DOHH2 (cell line): ENCODE measurements around the gene FLT3.

Source experiments
- H3F3A ChIP-seq: fragments of 200-600 bp; sonication (generic), shearing (Covaris generic); 2 replicates; pipeline ENCODE4 v1.6.0; 2016; ENCODE audit warnings: antibody characterized with exemption, mild to moderate bottlenecking; ENCODE audit not compliant: control insufficient read depth, insufficient read depth
- H3K27ac ChIP-seq: fragments of 200-600 bp; sonication (generic); 2 replicates; pipeline ENCODE4 v1.5.1; 2014; ENCODE audit warnings: low read depth, mild to moderate bottlenecking, low read length, moderate library complexity
- H3K27me3 ChIP-seq: fragments of 200-600 bp; sonication (generic); 2 replicates; pipeline ENCODE4 v1.6.1; 2014; ENCODE audit warnings: mild to moderate bottlenecking, low read length, mixed read lengths; ENCODE audit not compliant: control insufficient read depth
- H3K36me3 ChIP-seq: fragments of 200-600 bp; sonication (generic); 2 replicates; pipeline ENCODE4 v1.6.1; 2014; ENCODE audit warnings: mild to moderate bottlenecking, low read length, moderate library complexity, mixed read lengths; ENCODE audit not compliant: control insufficient read depth
- H3K4me1 ChIP-seq: fragments of 200-600 bp; sonication (generic); 2 replicates; pipeline ENCODE4 v1.6.1; 2014; ENCODE audit warnings: mild to moderate bottlenecking, low read length, mixed read lengths; ENCODE audit not compliant: control insufficient read depth
- H3K4me2 ChIP-seq: fragments of 200-600 bp; sonication (generic); 2 replicates; pipeline ENCODE4 v1.6.0; 2014; ENCODE audit warnings: mild to moderate bottlenecking, low read length, moderate library complexity
- H3K4me3 ChIP-seq: fragments of 200-600 bp; sonication (generic); 2 replicates; pipeline ENCODE4 v1.5.1; 2014; ENCODE audit warnings: mild to moderate bottlenecking, low read length, mixed read lengths
- H3K79me2 ChIP-seq: fragments of 200-600 bp; sonication (generic); 2 replicates; pipeline ENCODE4 v1.6.1; 2014; ENCODE audit warnings: mild to moderate bottlenecking, low read length, mixed read lengths; ENCODE audit not compliant: control insufficient read depth
- H3K9me2 ChIP-seq: fragments of 200-600 bp; sonication (generic); replicated peaks from 2 replicates; pipeline ENCODE4 v1.6.1; 2014; ENCODE audit warnings: mild to moderate bottlenecking, low read length, mixed read lengths; ENCODE audit not compliant: control insufficient read depth
- H3K9me3 ChIP-seq: fragments of 200-600 bp; sonication (generic); 2 replicates; pipeline ENCODE4 v1.6.1; 2014; ENCODE audit warnings: antibody characterized with exemption, low read length, mixed read lengths; ENCODE audit not compliant: control insufficient read depth, insufficient read depth
- H4K20me1 ChIP-seq: fragments of 200-600 bp; sonication (generic); 2 replicates; pipeline ENCODE4 v1.6.0; 2014; ENCODE audit warnings: low read depth, mild to moderate bottlenecking, antibody characterized with exemption, low read length, moderate library complexity; ENCODE audit not compliant: control insufficient read depth, insufficient read depth
- EZH2phosphoT487 ChIP-seq: fragments of 200-600 bp; sonication (generic); IDR thresholded peaks from 2 replicates; pipeline ENCODE4 v1.6.1; 2017; ENCODE audit warnings: borderline replicate concordance, mild to moderate bottlenecking, antibody characterized with exemption, low read length, moderate library complexity, mixed read lengths
- TF ChIP-seq, protein P1 (sequence below): fragments of 200-600 bp; sonication (generic); IDR thresholded peaks from one replicate; pipeline ENCODE4 v1.5.1; 2014; ENCODE audit warnings: antibody characterized with exemption, mild to moderate bottlenecking, low read depth, low read length; ENCODE audit not compliant: poor library complexity, severe bottlenecking

FLT3 gene

GRCh38 chr13:27982361-27982760 lies 118.0 kb downstream of the FLT3 start:
- H3K4me2 ChIP-seq, result no peak overlapping the region
- no peak overlapping the region for H3K4me3 ChIP-seq
- H3K4me1 ChIP-seq, result no peaks in the 10 kb centered on the region
- H3K36me3 ChIP-seq, result no peaks in the 10 kb centered on the region
- no peak overlapping the region for H3K27ac ChIP-seq
- H3F3A ChIP-seq, result no peaks in the 10 kb centered on the region
- no peaks in the 10 kb centered on the region for H3K9me2 ChIP-seq
- no peaks in the 10 kb centered on the region for H3K9me3 ChIP-seq
- 0 out of 2 replicates have a peak, but pooled peaks cover 3% of the 10 kb centered on the region for H4K20me1 ChIP-seq
- H3K27me3 ChIP-seq, result peaks cover 44% of the 10 kb centered on the region
- TF ChIP-seq EZH2phosphoT487, result no peak
- TF ChIP-seq, protein P1, sequence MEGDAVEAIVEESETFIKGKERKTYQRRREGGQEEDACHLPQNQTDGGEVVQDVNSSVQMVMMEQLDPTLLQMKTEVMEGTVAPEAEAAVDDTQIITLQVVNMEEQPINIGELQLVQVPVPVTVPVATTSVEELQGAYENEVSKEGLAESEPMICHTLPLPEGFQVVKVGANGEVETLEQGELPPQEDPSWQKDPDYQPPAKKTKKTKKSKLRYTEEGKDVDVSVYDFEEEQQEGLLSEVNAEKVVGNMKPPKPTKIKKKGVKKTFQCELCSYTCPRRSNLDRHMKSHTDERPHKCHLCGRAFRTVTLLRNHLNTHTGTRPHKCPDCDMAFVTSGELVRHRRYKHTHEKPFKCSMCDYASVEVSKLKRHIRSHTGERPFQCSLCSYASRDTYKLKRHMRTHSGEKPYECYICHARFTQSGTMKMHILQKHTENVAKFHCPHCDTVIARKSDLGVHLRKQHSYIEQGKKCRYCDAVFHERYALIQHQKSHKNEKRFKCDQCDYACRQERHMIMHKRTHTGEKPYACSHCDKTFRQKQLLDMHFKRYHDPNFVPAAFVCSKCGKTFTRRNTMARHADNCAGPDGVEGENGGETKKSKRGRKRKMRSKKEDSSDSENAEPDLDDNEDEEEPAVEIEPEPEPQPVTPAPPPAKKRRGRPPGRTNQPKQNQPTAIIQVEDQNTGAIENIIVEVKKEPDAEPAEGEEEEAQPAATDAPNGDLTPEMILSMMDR, result no peak
- no peaks in the 10 kb centered on the region for H3K79me2 ChIP-seq

- Histone ChIP-seq H3F3A (no peaks in the 10 kb centered on the region), H3K27me3 (peaks cover 47% of the 10 kb centered on the region)
- TF ChIP-seq, protein P1, result no peak
- no peak for TF ChIP-seq EZH2phosphoT487
Measured at GRCh38 chr13:27981006-27981708, 119.2 kb downstream of the FLT3 start.

DNA sequence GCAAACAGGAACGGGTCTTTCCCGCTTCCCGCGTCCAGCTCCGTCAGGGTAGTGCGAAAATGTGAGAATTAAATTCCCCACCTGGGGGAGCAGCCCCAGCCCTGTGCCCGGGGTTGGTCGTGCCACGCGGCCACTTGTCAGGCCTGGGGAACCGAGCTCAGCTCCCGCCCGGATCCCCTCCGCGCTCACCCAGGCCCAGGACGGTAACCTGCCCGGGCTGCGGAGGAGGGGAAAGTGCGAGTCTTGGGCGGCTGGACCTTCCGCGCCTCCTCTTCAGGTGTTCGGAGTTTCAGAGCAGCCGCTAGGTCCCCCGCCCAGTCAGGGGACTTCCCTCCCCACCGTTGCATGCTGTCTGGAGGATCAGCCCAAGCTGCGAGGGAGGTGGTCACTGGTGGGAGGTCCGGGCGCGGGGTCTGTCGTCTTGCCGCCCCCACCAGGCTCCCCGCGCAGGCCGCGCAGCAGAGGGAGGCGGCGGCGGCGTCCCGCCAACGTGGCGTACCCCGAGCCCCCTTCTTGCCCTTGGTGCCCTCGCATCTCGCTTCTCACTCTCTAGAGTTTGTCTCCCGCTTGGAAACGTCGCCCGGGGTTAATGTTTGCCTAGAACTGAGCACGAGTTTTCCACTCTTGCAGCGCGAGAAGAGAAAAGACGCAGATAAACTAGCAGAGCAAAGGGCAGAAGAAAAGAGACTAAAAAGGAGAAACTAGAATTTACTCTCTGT lies 119.9 kb downstream of the FLT3 start:
- Histone ChIP-seq H3K27ac (no peak overlapping the region), H4K20me1 (0 out of 2 replicates have a peak, but pooled peaks cover 3% of the 10 kb centered on the region), H3K36me3 (no peaks in the 10 kb centered on the region), H3K4me3 (no peak overlapping the region), H3F3A (no peaks in the 10 kb centered on the region), H3K9me2 (no peaks in the 10 kb centered on the region), H3K4me2 (no peak overlapping the region), H3K79me2 (no peaks in the 10 kb centered on the region), H3K9me3 (no peaks in the 10 kb centered on the region), H3K27me3 (peaks cover 54% of the 10 kb centered on the region), H3K4me1 (no peaks in the 10 kb centered on the region)
- no peak for TF ChIP-seq EZH2phosphoT487
- TF ChIP-seq, protein P1, result no peak

More at GRCh38 chr13:27981006-27981708, 119.2 kb downstream of the FLT3 start:
- Histone ChIP-seq H3K4me1 (no peaks in the 10 kb centered on the region), H3K4me2 (no peak overlapping the region), H3K27ac (no peak overlapping the region), H3K79me2 (no peaks in the 10 kb centered on the region), H3K36me3 (no peaks in the 10 kb centered on the region), H3K9me2 (no peaks in the 10 kb centered on the region), H4K20me1 (0 out of 2 replicates have a peak, but pooled peaks cover 3% of the 10 kb centered on the region), H3K4me3 (no peak overlapping the region), H3K9me3 (no peaks in the 10 kb centered on the region)
